Spinal cord (tissue), 10 donors: ENCODE measurements around the gene RGR. TPM values are rescaled to one million over a fixed set of nuclear protein-coding genes. Genes with fewer than 3 reads are reported as not detected.
A peak's percentile ranks its signal among the peaks of the same experiment; 100 is the strongest.

Experiments
- DNase-seq, 6 donors: peaks; one replicate each; pipeline versions ENCODE4 v3.0.0 to v3.0.0-alpha.2; 2013 to 2015; ENCODE audit warnings: low spot score in 6 of 6, low read depth in 4 of 6
- H3K27ac ChIP-seq: one replicate; pipeline ENCODE4 v1.5.1; 2013; ENCODE audit warnings: low read depth, low read length, control low read depth
- H3K27me3 ChIP-seq: one replicate; pipeline ENCODE4 v1.6.1; 2013; ENCODE audit warnings: low read length; ENCODE audit not compliant: control insufficient read depth, insufficient read depth
- H3K36me3 ChIP-seq: one replicate; pipeline ENCODE4 v1.6.1; 2013; ENCODE audit warnings: low read length; ENCODE audit not compliant: control insufficient read depth, insufficient read depth
- H3K4me1 ChIP-seq: one replicate; pipeline ENCODE4 v1.6.1; 2013; ENCODE audit warnings: low read length; ENCODE audit not compliant: control insufficient read depth, insufficient read depth
- H3K4me3 ChIP-seq: one replicate; pipeline ENCODE4 v1.5.1; 2013; ENCODE audit warnings: low read depth, low read length, control low read depth
- H3K9me3 ChIP-seq: one replicate; pipeline ENCODE4 v1.6.1; 2013; ENCODE audit warnings: low read length; ENCODE audit not compliant: control insufficient read depth, insufficient read depth
- WGBS: methylation state at CpG from one replicate; pipeline ENCODE4 v1.1.5; 2013; ENCODE audit warnings: missing lambda C conversion rate; ENCODE audit not compliant: insufficient coverage; 5-methylcytosine and 5-hydroxymethylcytosine counted together
- polyA plus RNA-seq, 2 donors: library from polyadenylated mRNA; unstranded; fragments of 120-200 nt; gene quantifications; one replicate each; pipeline ENCODE4 v1.2.1, GENCODE V29; 2013; ENCODE audit not compliant: insufficient read length in 2 of 2
- total RNA-seq, 2 donors: library from RNA; depleted of rRNA in 1 of 2; stranded (reverse); fragments of 120-200 nt in 1 of 2; fragments of >200 nt in 1 of 2; gene quantifications; one replicate each; pipeline versions ENCODE4 v1.2.3 to v1.2.4, GENCODE V29; 2013 to 2014
- donor health status: healthy.

The RGR gene
- total and polyA plus RNA-seq, 4 donors, result 3.4 to 12.1 (median 6.3) TPM

GRCh38 chr10:84302223-84302622, 57.4 kb downstream of the RGR start:
- no peak for DNase-seq
- Histone ChIP-seq H3K4me3 (no peak overlapping the region), H3K27ac (no peak overlapping the region), H3K9me3 (no peaks in the 10 kb centered on the region), H3K36me3 (no peaks in the 10 kb centered on the region), H3K4me1 (peaks cover 10% of the 10 kb centered on the region), H3K27me3 (no peaks in the 10 kb centered on the region)
- 89% methylated on average over 2 of the region's 2 CpGs for WGBS

GRCh38 chr10:84306751-84307384, 62.0 kb downstream of the RGR start:
- no peak for DNase-seq
- Histone ChIP-seq H3K27ac (no peak overlapping the region), H3K36me3 (no peaks in the 10 kb centered on the region), H3K9me3 (no peaks in the 10 kb centered on the region), H3K4me1 (peaks cover 3% of the 10 kb centered on the region), H3K4me3 (no peak overlapping the region), H3K27me3 (no peaks in the 10 kb centered on the region)
- WGBS, result 85% methylated on average over 2 of the region's 4 CpGs

DNA sequence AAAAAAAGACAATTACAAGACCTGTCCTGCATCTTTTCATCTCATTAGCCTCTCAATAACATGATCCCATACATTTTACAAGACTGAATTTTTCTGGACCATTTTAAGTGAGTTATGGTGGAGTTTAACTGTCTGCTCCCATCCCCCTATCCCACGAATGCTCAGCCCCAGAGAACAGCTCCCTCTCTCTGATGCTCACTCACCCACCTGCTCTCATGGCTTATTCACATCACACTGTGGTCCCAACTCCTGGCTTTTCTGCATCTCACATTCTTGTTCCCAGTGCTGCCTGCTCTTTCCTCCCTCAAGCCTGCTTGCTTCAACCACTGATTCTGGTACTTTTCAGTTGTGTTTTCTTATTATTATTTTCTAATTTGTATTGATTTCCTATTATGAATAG, 63.2 kb downstream of the RGR start:
- Histone ChIP-seq H3K4me3 (no peak overlapping the region), H3K27ac (no peak overlapping the region)
- WGBS, result 45% methylated on average over 1 of the region's 1 CpG

GRCh38 chr10:84308481-84309304, 63.8 kb downstream of the RGR start:
- Histone ChIP-seq H3K27ac (no peak overlapping the region), H3K4me1 (peaks cover 3% of the 10 kb centered on the region), H3K9me3 (no peaks in the 10 kb centered on the region), H3K4me3 (no peak overlapping the region), H3K27me3 (no peaks in the 10 kb centered on the region), H3K36me3 (no peaks in the 10 kb centered on the region)
- DNase-seq, result peak in 2 of 6 donors; percentile 68 to 82
- WGBS, result 10% methylated on average over 4 of the region's 6 CpGs

More for the DNA sequence above, 63.2 kb downstream of the RGR start:
- DNase-seq, result no peak
- H3K4me1 ChIP-seq, result peaks cover 3% of the 10 kb centered on the region
- H3K9me3 ChIP-seq, result no peaks in the 10 kb centered on the region
- H3K36me3 ChIP-seq, result no peaks in the 10 kb centered on the region
- no peaks in the 10 kb centered on the region for H3K27me3 ChIP-seq

Other genes starting within 250 kb of the RGR start
- 100 to 1,000 TPM; 144 to 204 TPM for gene GHITM, start 105.5 kb upstream of the RGR start, total RNA-seq
- gene GHITM, start 105.5 kb upstream of the RGR start, polyA plus RNA-seq, result 100 to 1,000 TPM; 164 to 187 TPM
- not detected for gene GPR15LG, start 71.3 kb upstream of the RGR start, total RNA-seq
- gene GPR15LG, start 71.3 kb upstream of the RGR start, polyA plus RNA-seq, result not detected
- 1 to 10 TPM; 4.7 to 5.4 TPM for gene CDHR1, start 50.5 kb upstream of the RGR start, total RNA-seq
- 10 to 100 TPM; 11.1 to 14.1 TPM for gene CDHR1, start 50.5 kb upstream of the RGR start, polyA plus RNA-seq
- gene LRIT2, start 19.5 kb upstream of the RGR start, total RNA-seq, result not detected
- gene LRIT2, start 19.5 kb upstream of the RGR start, polyA plus RNA-seq, result under 1 TPM; 0.24 to 0.33 TPM
- not detected for gene LRIT1, start 3.5 kb upstream of the RGR start, total RNA-seq
- not detected for gene LRIT1, start 3.5 kb upstream of the RGR start, polyA plus RNA-seq
- 100 to 1,000 TPM in 1 of 2 donors, 10 to 100 TPM in 1; 59.9 to 108 TPM for gene CCSER2, start 83.5 kb downstream of the RGR start, total RNA-seq
- 10 to 100 TPM; 54.1 to 73.8 TPM for gene CCSER2, start 83.5 kb downstream of the RGR start, polyA plus RNA-seq